Heart left ventricle (tissue), 16 donors: ENCODE measurements around the gene PTK6. TPM values are rescaled to one million over a fixed set of nuclear protein-coding genes. Genes with fewer than 3 reads are reported as not detected.

Experiments
- ATAC-seq, 4 donors: fragments of 200-7000 bp; cut with Tn5 transposase; one replicate each; pipeline ENCODE4 v1.9.1; 2020 to 2022; ENCODE audit warnings: moderate library complexity in 4 of 4, mild to moderate bottlenecking in 3 of 4, moderate number of reproducible peaks in 1 of 4
- DNase-seq, 5 donors: peaks; one replicate each; pipeline ENCODE4 v3.0.0-alpha.2; 2020
- H3K27ac ChIP-seq, 12 donors: fragments of 200-600 bp; sonication (generic) in 4 of 12; one replicate each; pipeline versions ENCODE4 v1.5.0 to v1.8.0; 2016 to 2022; ENCODE audit warnings: mild to moderate bottlenecking in 2 of 12
- H3K27me3 ChIP-seq, 9 donors: fragments of 200-600 bp; sonication (generic) in 2 of 9; one replicate each; pipeline versions ENCODE4 v1.5.1 to v1.8.0; 2016 to 2022; ENCODE audit warnings: mild to moderate bottlenecking in 3 of 9
- H3K36me3 ChIP-seq, 9 donors: fragments of 200-600 bp; sonication (generic) in 2 of 9; one replicate each; pipeline versions ENCODE4 v1.5.0 to v1.8.0; 2018 to 2022; ENCODE audit warnings: mild to moderate bottlenecking in 2 of 9
- H3K4me1 ChIP-seq, 12 donors: fragments of 200-600 bp; sonication (generic) in 4 of 12; one replicate each; pipeline versions ENCODE4 v1.5.0 to v1.8.0; 2016 to 2022; ENCODE audit warnings: mild to moderate bottlenecking in 3 of 12
- H3K4me3 ChIP-seq, 12 donors: fragments of 200-600 bp; sonication (generic) in 4 of 12; one replicate each; pipeline versions ENCODE4 v1.5.0 to v1.8.0; 2017 to 2022; ENCODE audit warnings: mild to moderate bottlenecking in 9 of 12, moderate library complexity in 4 of 12
- H3K9me3 ChIP-seq, 12 donors: fragments of 200-600 bp; sonication (generic) in 4 of 12; one replicate each; pipeline versions ENCODE4 v1.5.0 to v1.8.0; 2016 to 2022; ENCODE audit warnings: mild to moderate bottlenecking in 1 of 12
- POLR2A ChIP-seq, 2 donors: fragments of 450-650 bp; IDR thresholded peaks; one replicate each; pipeline ENCODE4 v1.6.1; 2017; ENCODE audit warnings: antibody characterized with exemption in 2 of 2, mild to moderate bottlenecking in 2 of 2, moderate library complexity in 2 of 2
- WGBS, 4 donors: extraction: QIAGEN DNeasy Blood & Tissue Kit in 2 of 4; methylation state at CpG; one replicate each; pipeline versions ENCODE4 v1.1.5 to v1.1.7; 2013 to 2018; 5-methylcytosine and 5-hydroxymethylcytosine counted together
- intact Hi-C, 10 donors: fragments of 100-400 bp; cut with DNase I; formaldehyde crosslinking; loops; one replicate each; pipeline versions ENCODE4 v1.11.1 to v1.14.2; 2022
- polyA plus RNA-seq, 2 donors: library from polyadenylated mRNA; stranded (reverse); fragments of 200-250 nt; gene quantifications; one replicate each; pipeline ENCODE4 v1.2.3, GENCODE V29; 2013
- total RNA-seq, 9 donors: library from RNA; depleted of rRNA in 2 of 9; stranded (reverse); fragments of >200 nt in 2 of 9; fragmentation: NEBNext Ultra II Directional in 3 of 9; extraction: Animal tissue kit (Norgen Biotek cat#: 25700) in 3 of 9; gene quantifications; one replicate each; pipeline versions ENCODE4 v1.1.0 to v1.2.4, GENCODE V29; 2016 to 2023
- TF ChIP-seq, protein P1 (sequence below), 12 donors: fragments of 200-600 bp; sonication (generic) in 4 of 12; IDR thresholded peaks; one replicate each; pipeline versions ENCODE4 v1.5.0 to v1.8.0; 2018 to 2022; ENCODE audit warnings: antibody characterized with exemption in 12 of 12, mild to moderate bottlenecking in 5 of 12
- donor health status: ischemic (EF 13 %, LVEDD 7.1; RV severe dilation, severe dysfunction).
- donor health status: healthy with polysubstance abuse.
- donor health status: DM: no; HTN: yes; CAD: no.
- donor health status: DM: no; HTN: no; CAD: no.
- donor health status: ischemic (EF 25% LVEDD 6.9; RV normal size, moderate dysfunction).
- donor health status: ischemic (EF 25% LVEDD 5.7; RV mildly dilated, moderate dysfunction).
- donor health status: healthy.
- donor health status: DM: yes; HTN: yes; CAD: no.
- donor health status: ischemic (EF 35%, LVEDD 5.7; RV mildly dilated, moderate dysfunction).
- donor health status: nonischemic (EF 11% LVEDD 7.7; RV severe dilation, severe dysfunction).
- donor health status: DM: yes; HTN: yes; CAD: no.
- donor health status: PGD.
- donor health status: ischemic (EF 29% LVEDD 5.4; RV normal size, mild dysfunction).
- donor health status: nonischemic (EF 23%, LVEDD 6.1; RV moderate dilation, normal function).

PTK6 gene
- total and polyA plus RNA-seq, 11 donors = 0.04 to 0.29 (median 0.12) TPM; not detected in 7

GRCh38 chr20:63558804-63559484 lies 21.8 kb upstream of the PTK6 start:
- intact Hi-C loops = no loop called here
- DNase-seq (no peak), ATAC-seq (no peak)
- H3K36me3 ChIP-seq = peaks cover 4 to 57% (median 54%) of the 10 kb centered on the region in 9 donors
- no peak for TF ChIP-seq POLR2A (IDR thresholded peaks at IDR 0.05)
- TF ChIP-seq, protein P1, sequence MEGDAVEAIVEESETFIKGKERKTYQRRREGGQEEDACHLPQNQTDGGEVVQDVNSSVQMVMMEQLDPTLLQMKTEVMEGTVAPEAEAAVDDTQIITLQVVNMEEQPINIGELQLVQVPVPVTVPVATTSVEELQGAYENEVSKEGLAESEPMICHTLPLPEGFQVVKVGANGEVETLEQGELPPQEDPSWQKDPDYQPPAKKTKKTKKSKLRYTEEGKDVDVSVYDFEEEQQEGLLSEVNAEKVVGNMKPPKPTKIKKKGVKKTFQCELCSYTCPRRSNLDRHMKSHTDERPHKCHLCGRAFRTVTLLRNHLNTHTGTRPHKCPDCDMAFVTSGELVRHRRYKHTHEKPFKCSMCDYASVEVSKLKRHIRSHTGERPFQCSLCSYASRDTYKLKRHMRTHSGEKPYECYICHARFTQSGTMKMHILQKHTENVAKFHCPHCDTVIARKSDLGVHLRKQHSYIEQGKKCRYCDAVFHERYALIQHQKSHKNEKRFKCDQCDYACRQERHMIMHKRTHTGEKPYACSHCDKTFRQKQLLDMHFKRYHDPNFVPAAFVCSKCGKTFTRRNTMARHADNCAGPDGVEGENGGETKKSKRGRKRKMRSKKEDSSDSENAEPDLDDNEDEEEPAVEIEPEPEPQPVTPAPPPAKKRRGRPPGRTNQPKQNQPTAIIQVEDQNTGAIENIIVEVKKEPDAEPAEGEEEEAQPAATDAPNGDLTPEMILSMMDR (IDR thresholded peaks at IDR 0.05) = no peak
- H3K27ac ChIP-seq = no peak overlapping the region
- peaks cover 0 to 11% (median 5%) of the 10 kb centered on the region in 12 donors for H3K4me1 ChIP-seq
- H3K27me3 ChIP-seq = peaks cover 0 to 5% (median 0%) of the 10 kb centered on the region in 9 donors
- H3K9me3 ChIP-seq = no peaks in the 10 kb centered on the region
- no peak overlapping the region for H3K4me3 ChIP-seq
- WGBS, 4 donors = 93 to 99% (median 95%) methylated on average over 10 to 14 of the region's 14 CpGs

DNA sequence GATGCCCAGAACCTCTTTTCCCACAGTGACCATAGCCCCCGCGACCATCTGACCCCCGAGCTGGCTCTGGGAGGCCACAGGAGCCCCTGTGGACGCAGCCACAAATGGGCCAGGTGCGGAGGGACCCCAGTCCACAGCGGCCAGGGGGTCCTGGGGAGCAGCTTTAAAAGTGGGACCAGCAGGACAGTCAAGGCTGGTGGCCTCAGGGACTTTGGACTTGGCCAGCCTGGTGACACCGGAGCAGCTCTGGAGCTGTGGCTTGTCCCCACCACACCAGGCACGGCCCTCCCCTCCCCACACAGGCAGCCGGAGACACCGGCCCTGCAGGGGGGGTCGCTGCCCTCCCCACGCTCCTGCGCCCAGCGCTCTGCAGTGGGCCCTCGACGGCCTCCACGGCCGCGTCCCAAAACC lies 20.3 kb upstream of the PTK6 start:
- DNase-seq (no peak), ATAC-seq (no peak)
- TF ChIP-seq POLR2A (IDR thresholded peaks at IDR 0.05) = no peak
- TF ChIP-seq, protein P1 (IDR thresholded peaks at IDR 0.05) = no peak
- 90 to 96% (median 94%) methylated on average over 3 to 19 of the region's 19 CpGs for WGBS, 4 donors
- H3K4me3 ChIP-seq = no peak overlapping the region
- peaks cover 0 to 42% (median 40%) of the 10 kb centered on the region in 9 donors for H3K36me3 ChIP-seq
- H3K9me3 ChIP-seq = no peaks in the 10 kb centered on the region
- no peak overlapping the region for H3K27ac ChIP-seq
- intact Hi-C loops = no loop called here
- H3K4me1 ChIP-seq = peaks cover 0 to 19% (median 8%) of the 10 kb centered on the region in 12 donors
- peaks cover 0 to 9% (median 0%) of the 10 kb centered on the region in 9 donors for H3K27me3 ChIP-seq

- ATAC-seq = no peak
- intact Hi-C loops = no loop called here
- Histone ChIP-seq H3K27me3 (peaks cover 0 to 9% (median 0%) of the 10 kb centered on the region in 9 donors), H3K9me3 (no peaks in the 10 kb centered on the region), H3K4me3 (no peak overlapping the region), H3K27ac (no peak overlapping the region), H3K4me1 (peaks cover 0 to 21% (median 8%) of the 10 kb centered on the region in 12 donors), H3K36me3 (peaks cover 0 to 37% (median 35%) of the 10 kb centered on the region in 9 donors)
- WGBS, 4 donors = 72 to 78% (median 78%) methylated on average over 23 of the region's 23 CpGs
- TF ChIP-seq, protein P1 (IDR thresholded peaks at IDR 0.05) = no peak
- TF ChIP-seq POLR2A (IDR thresholded peaks at IDR 0.05) = no peak
- DNase-seq = no peak
Observed at GRCh38 chr20:63556873-63557478, 19.8 kb upstream of the PTK6 start.

DNA sequence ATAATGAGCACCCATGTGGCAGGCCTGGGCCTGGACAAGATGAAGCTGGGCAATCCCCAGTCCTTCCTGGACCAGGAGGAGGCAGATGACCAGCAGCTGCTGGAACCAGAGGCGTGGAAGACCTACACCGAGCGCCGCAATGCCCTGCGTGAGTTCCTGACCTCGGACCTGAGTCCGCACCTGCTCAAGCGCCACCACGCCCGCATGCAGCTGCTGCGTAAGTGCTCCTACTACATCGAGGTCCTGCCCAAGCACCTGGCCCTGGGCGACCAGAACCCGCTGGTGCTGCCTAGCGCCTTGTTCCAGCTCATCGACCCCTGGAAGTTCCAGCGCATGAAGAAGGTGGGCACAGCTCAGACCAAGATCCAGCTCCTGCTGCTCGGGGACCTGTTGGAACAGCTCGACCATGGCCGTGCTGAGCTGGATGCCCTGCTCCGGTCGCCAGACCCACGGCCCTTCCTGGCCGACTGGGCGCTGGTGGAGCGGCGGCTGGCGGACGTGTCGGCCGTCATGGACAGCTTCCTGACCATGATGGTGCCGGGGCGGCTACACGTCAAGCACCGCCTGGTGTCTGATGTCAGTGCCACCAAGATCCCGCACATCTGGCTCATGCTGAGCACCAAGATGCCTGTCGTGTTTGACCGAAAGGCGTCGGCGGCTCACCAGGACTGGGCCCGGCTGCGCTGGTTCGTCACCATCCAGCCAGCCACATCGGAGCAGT lies 18.6 kb upstream of the PTK6 start:
- ATAC-seq (no peak), DNase-seq (no peak)
- TF ChIP-seq, protein P1 (IDR thresholded peaks at IDR 0.05) = no peak
- TF ChIP-seq POLR2A (IDR thresholded peaks at IDR 0.05) = no peak
- intact Hi-C loops = no loop called here
- no peaks in the 10 kb centered on the region for H3K9me3 ChIP-seq
- H3K27me3 ChIP-seq = peaks cover 0 to 9% (median 0%) of the 10 kb centered on the region in 9 donors
- peaks cover 0 to 21% (median 8%) of the 10 kb centered on the region in 12 donors for H3K4me1 ChIP-seq
- H3K36me3 ChIP-seq = peaks cover 0 to 25% (median 24%) of the 10 kb centered on the region in 9 donors
- no peak overlapping the region for H3K4me3 ChIP-seq
- no peak overlapping the region for H3K27ac ChIP-seq
- 94 to 95% (median 94%) methylated on average over 32 to 45 of the region's 45 CpGs for WGBS, 4 donors
